ENCODE data around the gene SPAG16. TPM values are rescaled to one million over a fixed set of nuclear protein-coding genes. Genes with fewer than 3 reads are reported as not detected.

The SPAG16 gene
- total and polyA plus RNA-seq, 10 donors: 9.0 to 19.7 (median 12.2) TPM

- no peak overlapping the region for H3K27ac ChIP-seq
- H3K36me3 ChIP-seq: no peaks in the 10 kb centered on the region
- no peak for DNase-seq
- no peaks in the 10 kb centered on the region for H3K27me3 ChIP-seq (replicated peaks in 1 of 7)
- H3K9me3 ChIP-seq: no peaks in the 10 kb centered on the region
- intact Hi-C loops (cut with DNase I; ENCODE audit: low total_unique reads): no loop called here
- H3K4me3 ChIP-seq: no peak overlapping the region
- TF ChIP-seq POLR2AphosphoS5 (IDR thresholded peaks at IDR 0.05) (no peak), POLR2A (IDR thresholded peaks at IDR 0.05) (no peak), CTCF (IDR thresholded peaks at IDR 0.05 in 8 of 11, conservative IDR thresholded peaks at IDR 0.05 in 3 of 11) (no peak)
- H3K4me1 ChIP-seq: no peaks in the 10 kb centered on the region
- WGBS, 5 donors: 67 to 81% (median 78%) methylated on average over 1 of the region's 1 CpG
Observed at GRCh38 chr2:213763354-213763753, 479.1 kb downstream of the SPAG16 start.

- H3K9me3 ChIP-seq: no peaks in the 10 kb centered on the region
- H3K27me3 ChIP-seq (replicated peaks in 1 of 7): no peaks in the 10 kb centered on the region
- WGBS, 5 donors: 28 to 47% (median 37%) methylated on average over 1 of the region's 1 CpG
- no peak overlapping the region for H3K27ac ChIP-seq
- no peak for DNase-seq
- intact Hi-C loops (cut with DNase I; ENCODE audit: low total_unique reads): no loop called here
- TF ChIP-seq POLR2AphosphoS5 (IDR thresholded peaks at IDR 0.05) (no peak), CTCF (IDR thresholded peaks at IDR 0.05 in 8 of 11, conservative IDR thresholded peaks at IDR 0.05 in 3 of 11) (no peak), POLR2A (IDR thresholded peaks at IDR 0.05) (no peak)
- no peaks in the 10 kb centered on the region for H3K4me1 ChIP-seq
- no peaks in the 10 kb centered on the region for H3K36me3 ChIP-seq
- H3K4me3 ChIP-seq: no peak overlapping the region
Observed at GRCh38 chr2:213763963-213764362, 479.7 kb downstream of the SPAG16 start.

GRCh38 chr2:213764849-213765248, 480.6 kb downstream of the SPAG16 start:
- no peak for DNase-seq
- Histone ChIP-seq H3K9me3 (no peaks in the 10 kb centered on the region), H3K4me1 (no peaks in the 10 kb centered on the region), H3K4me3 (no peak overlapping the region), H3K36me3 (no peaks in the 10 kb centered on the region), H3K27ac (no peak overlapping the region), H3K27me3 (replicated peaks in 1 of 7) (no peaks in the 10 kb centered on the region)
- intact Hi-C loops (cut with DNase I; ENCODE audit: low total_unique reads): no loop called here
- TF ChIP-seq CTCF (IDR thresholded peaks at IDR 0.05 in 8 of 11, conservative IDR thresholded peaks at IDR 0.05 in 3 of 11) (no peak), POLR2A (IDR thresholded peaks at IDR 0.05) (no peak), POLR2AphosphoS5 (IDR thresholded peaks at IDR 0.05) (no peak)
- 85 to 95% (median 90%) methylated on average over 10 of the region's 10 CpGs for WGBS, 5 donors

GRCh38 chr2:213766062-213766461, 481.8 kb downstream of the SPAG16 start:
- no peaks in the 10 kb centered on the region for H3K36me3 ChIP-seq
- intact Hi-C loops (cut with DNase I; ENCODE audit: low total_unique reads): no loop called here
- no peaks in the 10 kb centered on the region for H3K27me3 ChIP-seq (replicated peaks in 1 of 7)
- DNase-seq: no peak
- no peak overlapping the region for H3K27ac ChIP-seq
- no peaks in the 10 kb centered on the region for H3K4me1 ChIP-seq
- no peak for TF ChIP-seq POLR2A (IDR thresholded peaks at IDR 0.05)
- TF ChIP-seq CTCF (IDR thresholded peaks at IDR 0.05 in 8 of 11, conservative IDR thresholded peaks at IDR 0.05 in 3 of 11): no peak
- no peak for TF ChIP-seq POLR2AphosphoS5 (IDR thresholded peaks at IDR 0.05)
- WGBS, 5 donors: 81 to 97% (median 90%) methylated on average over 1 of the region's 1 CpG
- no peak overlapping the region for H3K4me3 ChIP-seq
- H3K9me3 ChIP-seq: no peaks in the 10 kb centered on the region

All from spleen (tissue), 11 donors.